Kidney epithelial cell (primary cell): ENCODE data around the gene DHRS3. TPM values are rescaled to one million over a fixed set of nuclear protein-coding genes. Genes with fewer than 3 reads are reported as not detected.

Experiments used
- DNase-seq: peaks from one replicate; pipeline ENCODE4 v3.0.0-alpha.2; 2010; ENCODE audit warnings: low read depth
- H3K27me3 ChIP-seq: 2 replicates; pipeline ENCODE4 v1.6.0; 2011; ENCODE audit warnings: low read length; ENCODE audit not compliant: control insufficient read depth, insufficient read depth
- H3K36me3 ChIP-seq: 2 replicates; pipeline ENCODE4 v1.5.1; 2011; ENCODE audit warnings: low read length; ENCODE audit not compliant: control insufficient read depth, insufficient read depth
- H3K4me3 ChIP-seq: 2 replicates; pipeline ENCODE4 v1.5.1; 2011; ENCODE audit warnings: low read depth, mild to moderate bottlenecking, control low read depth, low read length
- CTCF ChIP-seq: IDR thresholded peaks from 2 replicates; pipeline ENCODE4 v1.5.1; 2011; ENCODE audit warnings: mild to moderate bottlenecking, moderate library complexity, low read length, control low read depth, inconsistent platforms; ENCODE audit not compliant: insufficient read depth, poor library complexity, severe bottlenecking
- total RNA-seq: library from RNA; depleted of rRNA; stranded (reverse); fragments of >200 nt; gene quantifications from 2 replicates; pipeline ENCODE4 v1.2.3, GENCODE V29; 2015

The DHRS3 gene
- total RNA-seq, 1 donor from 2014 or later = 37.4 TPM

- no peak for DNase-seq
- no peaks in the 10 kb centered on the region for H3K36me3 ChIP-seq
- H3K4me3 ChIP-seq = no peak overlapping the region
- no peaks in the 10 kb centered on the region for H3K27me3 ChIP-seq
- TF ChIP-seq CTCF = peak; percentile 54
Measured at GRCh38 chr1:12600880-12601633, 17.0 kb downstream of the DHRS3 start.

- Histone ChIP-seq H3K36me3 (no peaks in the 10 kb centered on the region), H3K4me3 (no peak overlapping the region), H3K27me3 (no peaks in the 10 kb centered on the region)
- TF ChIP-seq CTCF = no peak
- DNase-seq = no peak
Measured at GRCh38 chr1:12600335-12600734, 17.7 kb downstream of the DHRS3 start.

GRCh38 chr1:12599657-12600056 lies 18.4 kb downstream of the DHRS3 start:
- H3K27me3 ChIP-seq = no peaks in the 10 kb centered on the region
- TF ChIP-seq CTCF = no peak
- DNase-seq = no peak
- H3K36me3 ChIP-seq = no peaks in the 10 kb centered on the region
- no peak overlapping the region for H3K4me3 ChIP-seq

GRCh38 chr1:12598974-12599373 lies 19.0 kb downstream of the DHRS3 start:
- no peaks in the 10 kb centered on the region for H3K27me3 ChIP-seq
- TF ChIP-seq CTCF = no peak

GRCh38 chr1:12597792-12598191 lies 20.2 kb downstream of the DHRS3 start:
- no peaks in the 10 kb centered on the region for H3K27me3 ChIP-seq
- TF ChIP-seq CTCF = no peak
- no peak for DNase-seq

More at GRCh38 chr1:12598974-12599373, 19.0 kb downstream of the DHRS3 start:
- Histone ChIP-seq H3K4me3 (no peak overlapping the region), H3K36me3 (no peaks in the 10 kb centered on the region)
- no peak for DNase-seq

More at GRCh38 chr1:12597792-12598191, 20.2 kb downstream of the DHRS3 start:
- no peaks in the 10 kb centered on the region for H3K36me3 ChIP-seq
- no peak overlapping the region for H3K4me3 ChIP-seq
